HG03175 (cell line): ENCODE data around the gene ZDHHC23.
A peak's percentile ranks its signal among the peaks of the same experiment; 100 is the strongest.

Experiments used
- ATAC-seq: cut with Tn5 transposase; IDR thresholded peaks from one replicate; pipeline ENCODE4 v1.9.1; 2021; ENCODE audit warnings: mild to moderate bottlenecking, moderate library complexity; ENCODE audit not compliant: unreplicated experiment

ZDHHC23 gene

GRCh38 chr3:113947372-113948014, at the start of gene ZDHHC23:
Gene ZDHHC23 (plus strand): TSS chr3:113948013. CDS start chr3:113948803, 790 bp downstream.
- ATAC-seq = peak; percentile 77

GRCh38 chr3:113898892-113899291, 48.9 kb upstream of the ZDHHC23 start:
- no peak for ATAC-seq

- ATAC-seq = no peak
Measured at GRCh38 chr3:113906568-113907140, 41.2 kb upstream of the ZDHHC23 start.

- ATAC-seq = no peak
Measured at GRCh38 chr3:113908133-113908532, 39.7 kb upstream of the ZDHHC23 start.

- ATAC-seq = no peak
Measured at GRCh38 chr3:113910966-113911365, 36.8 kb upstream of the ZDHHC23 start.

- peak; percentile 96 for ATAC-seq
Measured at GRCh38 chr3:113912552-113913236, 35.1 kb upstream of the ZDHHC23 start.

- ATAC-seq = no peak
Measured at GRCh38 chr3:113914646-113915045, 33.2 kb upstream of the ZDHHC23 start.

GRCh38 chr3:113927556-113927955, 20.3 kb upstream of the ZDHHC23 start:
- ATAC-seq = no peak

- no peak for ATAC-seq
Measured at GRCh38 chr3:113946831-113947230, 982 bp upstream of the ZDHHC23 start.

- peak; percentile 56 for ATAC-seq
Measured at GRCh38 chr3:113948015-113948917, 453 bp downstream of the ZDHHC23 start.

GRCh38 chr3:113952921-113953320, 5.1 kb downstream of the ZDHHC23 start:
- ATAC-seq = no peak

GRCh38 chr3:113953677-113954076, 5.9 kb downstream of the ZDHHC23 start:
- ATAC-seq = no peak

- no peak for ATAC-seq
Measured at GRCh38 chr3:113954091-113954685, 6.4 kb downstream of the ZDHHC23 start.

- ATAC-seq = no peak
Measured at GRCh38 chr3:113963879-113964278, 16.1 kb downstream of the ZDHHC23 start.

GRCh38 chr3:113966172-113966571, 18.4 kb downstream of the ZDHHC23 start:
- ATAC-seq = no peak

GRCh38 chr3:113968986-113969385, 21.2 kb downstream of the ZDHHC23 start:
- no peak for ATAC-seq

- ATAC-seq = no peak
Measured at GRCh38 chr3:113977822-113978221, 30.0 kb downstream of the ZDHHC23 start.

- no peak for ATAC-seq
Measured at GRCh38 chr3:113979916-113980315, 32.1 kb downstream of the ZDHHC23 start.

GRCh38 chr3:113981803-113982202, 34.0 kb downstream of the ZDHHC23 start:
- no peak for ATAC-seq

- ATAC-seq = no peak
Measured at GRCh38 chr3:113983544-113983943, 35.7 kb downstream of the ZDHHC23 start.

- peak; percentile 91 for ATAC-seq
Measured at GRCh38 chr3:113985541-113985940, 37.7 kb downstream of the ZDHHC23 start.
